ENCODE results near the gene SH3GLB2. TPM values are rescaled to one million over a fixed set of nuclear protein-coding genes. Genes with fewer than 3 reads are reported as not detected.
A peak's percentile ranks its signal among the peaks of the same experiment; 100 is the strongest.

SH3GLB2 gene
- total and polyA plus RNA-seq, 4 donors = 5.0 to 26.9 (median 18.3) TPM

DNA sequence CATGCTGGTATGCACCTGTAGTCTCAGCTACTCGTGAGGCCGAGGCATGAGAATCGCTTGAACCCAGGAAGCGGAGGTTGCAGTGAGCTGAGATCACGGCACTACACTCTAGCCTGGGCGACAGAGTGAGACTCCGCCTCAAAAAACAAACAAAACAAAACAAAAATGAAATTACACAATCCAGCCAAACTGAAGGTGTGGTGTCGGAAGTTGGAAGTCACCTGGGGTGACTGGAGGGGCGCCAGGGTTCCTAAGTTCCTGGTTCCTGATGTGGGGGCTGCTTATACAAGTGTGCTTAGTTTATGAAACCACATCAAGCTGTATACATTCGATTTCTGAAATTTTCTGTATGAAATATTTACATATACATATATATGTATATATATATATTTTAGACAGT, 49.1 kb upstream of the SH3GLB2 start:
- 35% methylated on average over 10 of the region's 10 CpGs for WGBS
- H3K36me3 ChIP-seq (ENCODE audit: control insufficient read depth in 4 of 4, insufficient read depth in 3 of 4, low read depth in 1 of 4, low read length in 3 of 4) = no peaks in the 10 kb centered on the region
- no peak overlapping the region for H3K9ac ChIP-seq (ENCODE audit: low read depth in 1 of 2, low read length in 2 of 2)
- no peaks in the 10 kb centered on the region for H3K27me3 ChIP-seq (ENCODE audit: control insufficient read depth in 4 of 4, insufficient read depth in 4 of 4, low read length in 3 of 4)
- no peak for DNase-seq (ENCODE audit: low spot score)
- H3K27ac ChIP-seq (ENCODE audit: low read depth in 1 of 2, low read length in 2 of 2) = peak overlapping the region; percentile 46 to 48
- no peaks in the 10 kb centered on the region for H3K9me3 ChIP-seq (ENCODE audit: control insufficient read depth in 4 of 4, low read length in 3 of 4)
- TF ChIP-seq RXRA (IDR thresholded peaks at IDR 0.05) = peak; percentile 57 to 82
- TF ChIP-seq ZBTB33 (IDR thresholded peaks at IDR 0.05) = no peak
- peak; percentile 36 for TF ChIP-seq SP1 (IDR thresholded peaks at IDR 0.05)
- no peak for TF ChIP-seq YY1 (IDR thresholded peaks at IDR 0.05)
- TF ChIP-seq, protein P1, sequence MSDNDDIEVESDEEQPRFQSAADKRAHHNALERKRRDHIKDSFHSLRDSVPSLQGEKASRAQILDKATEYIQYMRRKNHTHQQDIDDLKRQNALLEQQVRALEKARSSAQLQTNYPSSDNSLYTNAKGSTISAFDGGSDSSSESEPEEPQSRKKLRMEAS (IDR thresholded peaks at IDR 0.05) = no peak
- TF ChIP-seq HNF4A (conservative IDR thresholded peaks at IDR 0.05) = peak; percentile 39 to 44
- H3K4me1 ChIP-seq (ENCODE audit: control insufficient read depth in 4 of 4, insufficient read depth in 4 of 4, low read length in 3 of 4) = peaks cover 18 to 64% (median 53%) of the 10 kb centered on the region in 4 donors
- no peak overlapping the region for H3K4me3 ChIP-seq (ENCODE audit: low read depth in 1 of 3, low read length in 3 of 3)

DNA sequence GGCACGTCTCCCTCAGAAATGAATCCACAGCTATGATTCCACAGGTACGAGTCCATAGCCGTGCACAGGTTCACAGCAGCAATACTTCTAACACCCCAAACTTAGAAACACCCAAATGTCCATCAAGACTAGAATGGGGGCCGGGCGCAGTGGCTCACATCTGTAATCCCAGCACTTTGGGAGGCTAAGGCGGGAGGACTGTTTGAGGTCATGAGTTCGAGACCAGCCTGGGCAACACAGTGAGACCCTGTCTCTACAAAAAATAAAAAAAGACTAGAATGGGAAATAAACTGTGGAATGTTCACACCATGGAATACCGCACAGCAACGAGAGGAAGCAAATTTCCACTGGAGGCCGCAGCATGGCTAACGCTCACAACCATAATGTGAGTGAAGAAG, 48.5 kb upstream of the SH3GLB2 start:
- peaks cover 16 to 64% (median 52%) of the 10 kb centered on the region in 4 donors for H3K4me1 ChIP-seq (ENCODE audit: control insufficient read depth in 4 of 4, insufficient read depth in 4 of 4, low read length in 3 of 4)
- 92% methylated on average over 11 of the region's 11 CpGs for WGBS

More for the DNA sequence above, 48.5 kb upstream of the SH3GLB2 start:
- no peak for TF ChIP-seq FOXA2 (IDR thresholded peaks at IDR 0.05)
- TF ChIP-seq ATF3 (IDR thresholded peaks at IDR 0.05) = no peak
- TF ChIP-seq HNF4A (conservative IDR thresholded peaks at IDR 0.05) = no peak
- no peak for TF ChIP-seq ZBTB33 (IDR thresholded peaks at IDR 0.05)
- TF ChIP-seq REST (IDR thresholded peaks at IDR 0.05) = no peak
- TF ChIP-seq YY1 (IDR thresholded peaks at IDR 0.05) = no peak
- no peak for TF ChIP-seq GABPA (IDR thresholded peaks at IDR 0.05 in 1 of 2, conservative IDR thresholded peaks at IDR 0.05 in 1 of 2)
- TF ChIP-seq JUND (IDR thresholded peaks at IDR 0.05) = no peak
- no peak for TF ChIP-seq FOXA1 (IDR thresholded peaks at IDR 0.05)
- no peak for TF ChIP-seq HNF4G (IDR thresholded peaks at IDR 0.05)
- TF ChIP-seq NR2F2 (IDR thresholded peaks at IDR 0.05) = no peak
- TF ChIP-seq, protein P1 (IDR thresholded peaks at IDR 0.05) = no peak
- TF ChIP-seq SP1 (IDR thresholded peaks at IDR 0.05) = no peak
- no peak for TF ChIP-seq TAF1 (conservative IDR thresholded peaks at IDR 0.05)
- no peak for TF ChIP-seq RAD21 (IDR thresholded peaks at IDR 0.05)
- no peak for TF ChIP-seq RXRA (IDR thresholded peaks at IDR 0.05)
- TF ChIP-seq EGR1 (IDR thresholded peaks at IDR 0.05; ENCODE audit: low read depth in 2 of 2) = no peak
- H3K27ac ChIP-seq (ENCODE audit: low read depth in 1 of 2, low read length in 2 of 2) = peak overlapping the region; percentile 46 to 48
- no peaks in the 10 kb centered on the region for H3K36me3 ChIP-seq (ENCODE audit: control insufficient read depth in 4 of 4, insufficient read depth in 3 of 4, low read depth in 1 of 4, low read length in 3 of 4)
- no peaks in the 10 kb centered on the region for H3K9me3 ChIP-seq (ENCODE audit: control insufficient read depth in 4 of 4, low read length in 3 of 4)
- no peak overlapping the region for H3K9ac ChIP-seq (ENCODE audit: low read depth in 1 of 2, low read length in 2 of 2)
- no peaks in the 10 kb centered on the region for H3K27me3 ChIP-seq (ENCODE audit: control insufficient read depth in 4 of 4, insufficient read depth in 4 of 4, low read length in 3 of 4)
- no peak for DNase-seq (ENCODE audit: low spot score)
- no peak overlapping the region for H3K4me3 ChIP-seq (ENCODE audit: low read depth in 1 of 3, low read length in 3 of 3)

All from liver (tissue), 9 donors.